ENCODE measurements around the gene TBC1D30. TPM values are rescaled to one million over a fixed set of nuclear protein-coding genes. Genes with fewer than 3 reads are reported as not detected.

Gene TBC1D30
- total RNA-seq, 1 donor from 2014 or later = 5.6 TPM

DNA sequence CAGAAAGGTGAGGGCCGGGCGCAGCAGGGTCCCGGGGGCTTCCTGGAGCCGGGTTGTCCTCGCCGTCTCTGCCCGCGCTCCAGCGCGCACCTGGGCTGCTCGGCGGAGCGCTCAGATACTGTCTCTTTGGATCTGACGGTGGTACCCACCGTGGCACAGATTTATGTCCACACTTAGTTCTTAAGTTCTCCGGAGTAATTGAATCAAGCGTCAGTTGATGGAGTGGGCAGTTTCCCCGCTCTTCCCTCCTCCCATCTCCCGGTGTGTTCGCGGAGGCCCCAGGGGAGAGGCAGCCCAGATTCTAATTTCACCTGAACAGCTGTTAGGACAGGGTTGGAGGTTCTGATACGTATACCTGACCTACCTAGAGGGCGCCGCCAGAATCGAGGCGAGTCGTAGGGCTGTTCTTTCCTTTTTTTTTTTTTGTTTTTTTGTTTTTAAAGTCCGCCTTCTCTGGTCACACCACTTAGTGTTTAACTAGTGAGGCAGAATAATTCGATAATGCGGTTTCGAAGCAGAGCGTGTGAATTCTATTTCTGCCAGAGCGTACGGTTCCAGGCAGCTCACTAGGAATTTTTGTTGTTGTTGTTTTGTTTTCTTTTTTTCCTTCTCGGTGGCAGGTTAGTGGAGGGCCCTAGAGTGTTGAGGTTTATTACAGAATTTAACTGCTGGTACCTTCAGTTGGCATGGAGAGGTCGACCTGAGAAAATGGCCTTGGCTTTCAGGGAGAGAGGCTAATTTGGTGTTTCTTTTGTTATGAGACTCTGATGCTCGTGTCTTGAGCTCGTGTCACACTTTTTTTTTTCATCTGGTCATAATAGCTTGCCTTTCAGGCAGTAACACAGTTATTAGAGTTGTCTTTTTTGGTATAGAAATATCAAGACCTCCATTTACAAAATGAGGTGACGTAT is 42.9 kb upstream of the TBC1D30 start:
- Mint-ChIP-seq H3K27me3 (peaks cover 70% of the 10 kb centered on the region), H3K4me1 (ENCODE audit: unreplicated experiment) (peaks cover 12% of the 10 kb centered on the region), H3K9me3 (no peaks in the 10 kb centered on the region), H3K27ac (peak overlapping the region; percentile 55), H3K36me3 (no peaks in the 10 kb centered on the region), H3K4me3 (peak overlapping the region; percentile 91)
- TF ChIP-seq, protein P1, sequence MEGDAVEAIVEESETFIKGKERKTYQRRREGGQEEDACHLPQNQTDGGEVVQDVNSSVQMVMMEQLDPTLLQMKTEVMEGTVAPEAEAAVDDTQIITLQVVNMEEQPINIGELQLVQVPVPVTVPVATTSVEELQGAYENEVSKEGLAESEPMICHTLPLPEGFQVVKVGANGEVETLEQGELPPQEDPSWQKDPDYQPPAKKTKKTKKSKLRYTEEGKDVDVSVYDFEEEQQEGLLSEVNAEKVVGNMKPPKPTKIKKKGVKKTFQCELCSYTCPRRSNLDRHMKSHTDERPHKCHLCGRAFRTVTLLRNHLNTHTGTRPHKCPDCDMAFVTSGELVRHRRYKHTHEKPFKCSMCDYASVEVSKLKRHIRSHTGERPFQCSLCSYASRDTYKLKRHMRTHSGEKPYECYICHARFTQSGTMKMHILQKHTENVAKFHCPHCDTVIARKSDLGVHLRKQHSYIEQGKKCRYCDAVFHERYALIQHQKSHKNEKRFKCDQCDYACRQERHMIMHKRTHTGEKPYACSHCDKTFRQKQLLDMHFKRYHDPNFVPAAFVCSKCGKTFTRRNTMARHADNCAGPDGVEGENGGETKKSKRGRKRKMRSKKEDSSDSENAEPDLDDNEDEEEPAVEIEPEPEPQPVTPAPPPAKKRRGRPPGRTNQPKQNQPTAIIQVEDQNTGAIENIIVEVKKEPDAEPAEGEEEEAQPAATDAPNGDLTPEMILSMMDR (conservative IDR thresholded peaks at IDR 0.05) = no peak
- no peak for DNase-seq (ENCODE audit: extremely low spot score, unreplicated experiment)

DNA sequence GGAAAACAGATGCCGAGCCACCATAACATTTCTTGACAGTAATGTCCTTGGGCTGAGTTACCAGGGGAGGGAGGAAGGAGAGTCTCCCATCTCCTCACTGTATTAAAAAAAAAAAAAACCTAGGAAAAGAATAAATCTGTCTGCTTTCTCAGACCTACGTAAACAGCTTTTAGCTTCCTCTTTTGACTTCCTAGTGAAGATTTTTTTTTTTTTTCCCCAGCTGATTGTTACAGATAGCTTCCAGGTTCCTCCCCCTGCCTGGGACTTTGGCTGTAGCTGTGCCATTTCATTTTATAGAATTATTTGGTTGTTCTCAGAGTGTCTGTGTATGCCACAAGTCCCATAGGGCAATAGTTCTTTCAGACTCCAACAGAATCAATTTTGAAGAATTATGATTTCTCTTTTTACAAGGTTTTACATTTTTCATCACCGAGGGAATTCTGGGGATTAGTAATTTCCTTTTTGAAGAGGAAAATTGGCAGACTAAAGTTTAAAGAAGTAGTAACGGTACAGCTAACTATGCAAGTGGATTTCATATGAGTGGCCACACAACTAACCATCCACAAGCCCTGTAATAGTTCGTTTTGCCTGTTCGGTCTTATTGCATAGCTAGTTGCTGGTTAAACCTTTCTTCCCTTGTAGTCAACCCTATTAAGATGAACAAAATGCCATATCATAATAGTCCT is 42.1 kb upstream of the TBC1D30 start:
- Mint-ChIP-seq H3K4me1 (ENCODE audit: unreplicated experiment) (peaks cover 12% of the 10 kb centered on the region), H3K36me3 (no peaks in the 10 kb centered on the region), H3K27ac (no peak overlapping the region), H3K27me3 (peaks cover 62% of the 10 kb centered on the region), H3K4me3 (peak overlapping the region; percentile 91), H3K9me3 (no peaks in the 10 kb centered on the region)
- no peak for DNase-seq (ENCODE audit: extremely low spot score, unreplicated experiment)
- TF ChIP-seq, protein P1 (conservative IDR thresholded peaks at IDR 0.05) = no peak

DNA sequence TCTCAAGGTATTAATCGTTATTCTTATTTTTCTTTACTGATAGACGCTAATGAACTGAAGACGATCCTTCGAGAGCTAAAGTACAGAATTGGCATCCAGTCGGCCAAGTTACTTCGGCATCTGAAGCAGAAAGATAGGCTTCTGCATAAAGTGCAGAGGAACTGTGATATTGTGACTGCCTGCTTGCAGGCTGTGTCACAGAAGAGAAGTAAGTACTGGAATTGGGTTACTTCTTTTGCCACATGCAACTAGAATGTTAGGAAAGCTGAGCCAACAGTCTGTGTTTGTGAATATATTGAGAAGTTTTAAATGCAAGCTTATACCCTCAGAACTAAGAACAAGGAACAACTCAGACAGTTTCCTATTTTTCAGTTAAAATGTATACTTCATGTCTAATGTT is 38.6 kb upstream of the TBC1D30 start:
- Mint-ChIP-seq H3K27me3 (peaks cover 33% of the 10 kb centered on the region), H3K36me3 (no peaks in the 10 kb centered on the region)

DNA sequence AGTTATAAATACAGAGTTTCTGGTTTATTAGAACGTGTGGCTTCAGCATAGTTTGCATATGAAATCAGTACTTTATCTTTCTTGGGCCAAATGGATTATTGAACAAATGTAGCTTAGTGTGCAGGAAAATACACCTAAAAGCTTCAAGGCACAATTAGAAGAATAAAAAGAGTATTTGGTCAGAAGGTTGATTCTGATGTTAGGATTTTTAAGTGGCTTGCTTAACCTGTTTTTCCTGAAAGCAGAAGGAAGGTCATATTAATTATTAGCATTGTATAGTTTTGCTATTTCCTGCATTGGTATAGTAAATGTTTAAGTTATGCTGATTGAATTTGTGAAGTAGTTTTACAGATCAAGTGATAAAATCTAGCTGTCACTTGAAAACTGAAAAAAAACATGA is 34.3 kb upstream of the TBC1D30 start:
- no peak for DNase-seq (ENCODE audit: extremely low spot score, unreplicated experiment)
- Mint-ChIP-seq H3K27ac (peak overlapping the region; percentile 59), H3K36me3 (no peaks in the 10 kb centered on the region), H3K4me3 (peak overlapping the region; percentile 38), H3K4me1 (ENCODE audit: unreplicated experiment) (no peaks in the 10 kb centered on the region), H3K27me3 (no peaks in the 10 kb centered on the region), H3K9me3 (no peaks in the 10 kb centered on the region)
- TF ChIP-seq, protein P1 (conservative IDR thresholded peaks at IDR 0.05) = no peak

More for the DNA sequence above, 38.6 kb upstream of the TBC1D30 start:
- Mint-ChIP-seq H3K4me1 (ENCODE audit: unreplicated experiment) (peaks cover 12% of the 10 kb centered on the region), H3K9me3 (no peaks in the 10 kb centered on the region), H3K4me3 (no peak overlapping the region), H3K27ac (no peak overlapping the region)
- no peak for DNase-seq (ENCODE audit: extremely low spot score, unreplicated experiment)
- TF ChIP-seq, protein P1 (conservative IDR thresholded peaks at IDR 0.05) = no peak

DNA sequence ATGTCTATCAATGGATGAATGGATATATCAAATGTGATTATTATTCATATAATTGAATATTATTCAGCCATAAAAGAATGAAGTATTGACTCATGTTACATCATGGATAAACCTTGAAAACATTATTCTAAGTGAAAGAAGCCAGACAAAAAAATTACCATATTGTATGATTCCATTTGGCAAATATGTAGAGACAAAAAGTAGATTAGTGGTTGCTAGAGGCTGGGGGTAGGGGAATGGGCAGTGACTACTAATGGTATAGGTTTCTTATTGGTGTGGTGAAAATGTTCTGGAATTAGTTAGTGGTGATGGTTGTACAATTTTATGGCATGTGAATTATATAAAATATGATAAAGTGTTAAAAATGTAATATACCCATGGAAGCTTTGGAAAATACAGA is 33.4 kb upstream of the TBC1D30 start:
- Mint-ChIP-seq H3K36me3 (no peaks in the 10 kb centered on the region), H3K4me3 (no peak overlapping the region), H3K4me1 (ENCODE audit: unreplicated experiment) (no peaks in the 10 kb centered on the region), H3K27me3 (no peaks in the 10 kb centered on the region), H3K27ac (no peak overlapping the region), H3K9me3 (no peaks in the 10 kb centered on the region)
- TF ChIP-seq, protein P1 (conservative IDR thresholded peaks at IDR 0.05) = no peak
- no peak for DNase-seq (ENCODE audit: extremely low spot score, unreplicated experiment)
